GM23338 (cell line): ENCODE data around the gene NTF3.

Experiments used
- CTCF ChIP-seq, 2 experiments: fragments of 200-600 bp in 1 of 2; sonication (generic) in 1 of 2; conservative IDR thresholded peaks; 2 replicates each; pipeline versions ENCODE4 v1.5.1 to v1.6.1; 2016 to 2017; ENCODE audit warnings: antibody characterized with exemption in 2 of 2, low read depth in 2 of 2, mild to moderate bottlenecking in 2 of 2, moderate library complexity in 1 of 2
- EZH2 ChIP-seq: fragments of 200-600 bp; sonication (generic); IDR thresholded peaks from one replicate; pipeline ENCODE4 v1.8.0; 2017; ENCODE audit warnings: antibody characterized with exemption, mild to moderate bottlenecking, low read depth; ENCODE audit not compliant: unreplicated experiment
- EZH2phosphoT487 ChIP-seq: fragments of 200-600 bp; sonication (generic); IDR thresholded peaks from one replicate; pipeline ENCODE4 v1.8.1; 2018; ENCODE audit warnings: antibody characterized with exemption; ENCODE audit not compliant: unreplicated experiment
- JUNB ChIP-seq: IDR thresholded peaks from one replicate; pipeline ENCODE4 v1.6.1; 2016; ENCODE audit warnings: antibody characterized with exemption; ENCODE audit not compliant: unreplicated experiment
- POLR2AphosphoS5 ChIP-seq: IDR thresholded peaks from 2 replicates; pipeline ENCODE4 v1.6.1; 2016; ENCODE audit warnings: antibody characterized with exemption, low read depth
- STAT1 ChIP-seq: IDR thresholded peaks from one replicate; pipeline ENCODE4 v1.6.1; 2016; ENCODE audit warnings: antibody characterized with exemption; ENCODE audit not compliant: unreplicated experiment

GRCh38 chr12:5510251-5510805 is 78.4 kb downstream of the NTF3 start:
- TF ChIP-seq CTCF (conservative IDR thresholded peaks at IDR 0.05; ENCODE audit: low read depth in 2 of 2) (no peak), EZH2phosphoT487 (no peak), EZH2 (no peak), POLR2AphosphoS5 (no peak), STAT1 (no peak), JUNB (no peak)
